HEK293 (cell line): ENCODE results near the gene TRAPPC2.

Experiments used
- CTCF ChIA-PET: fragments of 350-600 bp; formaldehyde crosslinking; extraction: SDS; loops from one replicate; lab custom pipeline; 2021; ENCODE audit warnings: antibody characterized with exemption; lab: Yijun Ruan, JAX
- POLR2A ChIA-PET: fragments of 300-600 bp; formaldehyde crosslinking; extraction: SDS; loops from one replicate; lab custom pipeline; 2020; ENCODE audit warnings: antibody characterized with exemption, inconsistent platforms; lab: Yijun Ruan, JAX
- H3K27ac ChIP-seq: fragments of 200-500 bp; sonication (Bioruptor generic); 2 replicates; pipeline ENCODE4 v1.5.1; 2014; ENCODE audit warnings: low read depth, low read length, control low read depth, inconsistent platforms; ENCODE audit errors: extremely low read depth
- H3K36me3 ChIP-seq, 2 experiments: fragments of 200-500 bp in 1 of 2; sonication (Bioruptor generic) in 1 of 2; 1 replicate in 1 of 2; 2 replicates in 1 of 2; pipeline ENCODE4 v1.5.1; 2014 to 2017; ENCODE audit warnings: inconsistent platforms in 2 of 2, low read length in 2 of 2; ENCODE audit not compliant: control insufficient read depth in 2 of 2, insufficient read depth in 1 of 2
- H3K4me1 ChIP-seq: fragments of 200-500 bp; sonication (Bioruptor generic); 2 replicates; pipeline ENCODE4 v1.5.1; 2014; ENCODE audit warnings: mild to moderate bottlenecking, low read length, inconsistent platforms; ENCODE audit not compliant: control insufficient read depth, insufficient read depth
- H3K4me3 ChIP-seq: 2 replicates; pipeline ENCODE4 v1.5.1; 2011; ENCODE audit warnings: low read depth, mild to moderate bottlenecking, control low read depth, low read length, moderate library complexity
- H3K9me3 ChIP-seq: fragments of 200-500 bp; sonication (Bioruptor generic); 2 replicates; pipeline ENCODE4 v1.5.1; 2014; ENCODE audit warnings: low read depth, low read length, inconsistent platforms; ENCODE audit not compliant: control insufficient read depth, insufficient read depth
- EGR2 ChIP-seq: fragments of 450-650 bp; formaldehyde crosslinking; IDR thresholded peaks from 2 replicates; pipeline ENCODE4 v1.5.1; 2016; ENCODE audit warnings: low read depth, missing biosample characterization, missing genetic modification characterization
- SP7 ChIP-seq: fragments of 450-650 bp; formaldehyde crosslinking; IDR thresholded peaks from 2 replicates; pipeline ENCODE4 v1.5.1; 2016; ENCODE audit warnings: missing biosample characterization, missing genetic modification characterization
- TRIM28 ChIP-seq: IDR thresholded peaks from 2 replicates; pipeline ENCODE4 v1.6.1; 2011; ENCODE audit warnings: low read length, control low read depth, borderline replicate concordance
- WT1 ChIP-seq: fragments of 450-650 bp; formaldehyde crosslinking; IDR thresholded peaks from 2 replicates; pipeline ENCODE4 v1.5.1; 2016; ENCODE audit warnings: missing biosample characterization, missing genetic modification characterization
- ZFHX2 ChIP-seq: fragments of 450-650 bp; formaldehyde crosslinking; conservative IDR thresholded peaks from 2 replicates; pipeline ENCODE4 v1.5.1; 2016; ENCODE audit warnings: missing biosample characterization, missing genetic modification characterization
- ZNF155 ChIP-seq: fragments of 450-650 bp; formaldehyde crosslinking; IDR thresholded peaks from 2 replicates; pipeline ENCODE4 v1.5.1; 2016; ENCODE audit warnings: missing biosample characterization, missing genetic modification characterization
- ZNF223 ChIP-seq: fragments of 450-650 bp; formaldehyde crosslinking; IDR thresholded peaks from 2 replicates; pipeline ENCODE4 v1.5.1; 2016; ENCODE audit warnings: missing biosample characterization, missing genetic modification characterization
- ZNF239 ChIP-seq: fragments of 450-650 bp; formaldehyde crosslinking; IDR thresholded peaks from 2 replicates; pipeline ENCODE4 v1.5.1; 2016; ENCODE audit warnings: missing biosample characterization, missing genetic modification characterization
- ZNF426 ChIP-seq: fragments of 450-650 bp; formaldehyde crosslinking; IDR thresholded peaks from 2 replicates; pipeline ENCODE4 v1.5.1; 2017; ENCODE audit warnings: missing biosample characterization, missing genetic modification characterization, mild to moderate bottlenecking, inconsistent platforms, moderate library complexity
- ZNF530 ChIP-seq: fragments of 450-650 bp; formaldehyde crosslinking; IDR thresholded peaks from 2 replicates; pipeline ENCODE4 v1.5.1; 2016; ENCODE audit warnings: low read depth, missing biosample characterization, missing genetic modification characterization
- ZNF626 ChIP-seq: fragments of 450-650 bp; sonication (Bioruptor Pico); formaldehyde crosslinking; IDR thresholded peaks from 2 replicates; pipeline ENCODE4 v1.5.1; 2018; ENCODE audit warnings: missing biosample characterization, missing genetic modification characterization, inconsistent platforms
- ZNF664 ChIP-seq: fragments of 450-650 bp; formaldehyde crosslinking; IDR thresholded peaks from 2 replicates; pipeline ENCODE4 v1.5.1; 2016; ENCODE audit warnings: missing biosample characterization, missing genetic modification characterization
- ZNF670 ChIP-seq: fragments of 450-650 bp; formaldehyde crosslinking; IDR thresholded peaks from 2 replicates; pipeline ENCODE4 v1.5.1; 2016; ENCODE audit warnings: missing biosample characterization, missing genetic modification characterization, low read depth
- ZSCAN23 ChIP-seq: fragments of 450-650 bp; formaldehyde crosslinking; IDR thresholded peaks from 2 replicates; pipeline ENCODE4 v1.5.1; 2016; ENCODE audit warnings: missing biosample characterization, missing genetic modification characterization
- TF ChIP-seq, protein P1 (sequence below): IDR thresholded peaks from 2 replicates; pipeline ENCODE4 v1.6.1; 2011; ENCODE audit warnings: mild to moderate bottlenecking, low read depth, low read length, borderline replicate concordance
- TF ChIP-seq, protein P2 (sequence below): fragments of 450-650 bp; formaldehyde crosslinking; IDR thresholded peaks from 2 replicates; pipeline ENCODE4 v1.5.1; 2016; ENCODE audit warnings: missing biosample characterization, missing genetic modification characterization, borderline replicate concordance
- TF ChIP-seq, protein P3 (sequence below): fragments of 450-650 bp; formaldehyde crosslinking; IDR thresholded peaks from 2 replicates; pipeline ENCODE4 v1.5.1; 2016; ENCODE audit warnings: missing biosample characterization, missing genetic modification characterization
- TF ChIP-seq, protein P4 (sequence below): fragments of 450-650 bp; formaldehyde crosslinking; IDR thresholded peaks from 2 replicates; pipeline ENCODE4 v1.5.1; 2016; ENCODE audit warnings: missing biosample characterization, missing genetic modification characterization
- TF ChIP-seq, protein P5 (sequence below): fragments of 450-650 bp; formaldehyde crosslinking; IDR thresholded peaks from 2 replicates; pipeline ENCODE4 v1.5.1; 2017; ENCODE audit warnings: missing biosample characterization, missing genetic modification characterization

The TRAPPC2 gene

DNA sequence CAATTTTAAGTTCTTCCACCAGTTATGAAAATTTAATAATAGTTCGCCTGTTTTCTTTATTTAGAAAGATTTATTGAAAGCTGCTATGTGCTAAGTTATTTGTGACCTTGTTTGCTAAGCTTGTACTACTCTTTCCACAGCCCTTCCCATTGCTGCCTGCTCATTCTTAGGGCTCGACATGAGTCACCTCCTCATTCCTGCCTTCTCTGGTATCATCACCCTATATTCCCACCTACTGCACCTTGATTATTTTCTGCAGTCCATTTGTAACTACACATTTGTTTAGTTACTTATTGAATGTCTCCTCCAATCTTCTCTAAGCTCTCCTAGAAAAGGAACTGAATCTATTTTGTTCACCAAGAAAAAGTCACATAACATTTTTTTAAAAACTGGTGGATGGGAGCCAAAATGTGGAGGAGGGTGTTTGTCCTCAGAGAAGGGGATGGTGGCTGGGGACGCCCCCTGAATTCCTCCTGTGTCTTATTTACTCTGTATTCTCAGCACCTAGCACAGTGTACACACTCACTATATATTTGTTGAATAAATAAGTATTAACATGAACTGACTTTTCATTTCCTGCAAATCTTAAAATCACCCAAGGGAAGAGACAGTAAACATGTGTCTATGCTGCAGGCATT, 49.2 kb downstream of the TRAPPC2 start:
- no peaks in the 10 kb centered on the region for H3K9me3 ChIP-seq
- H3K36me3 ChIP-seq: no peaks in the 10 kb centered on the region
- H3K4me3 ChIP-seq: no peak overlapping the region
- no peak overlapping the region for H3K27ac ChIP-seq
- ChIA-PET POLR2A (no interaction called here), CTCF (interaction anchor here (0.8 to 0.9 kb wide), 2 partner anchors 18 to 48 kb away, joined by 3 read pairs; no protein-coding TSS in a partner anchor)
- TF ChIP-seq, protein P1, sequence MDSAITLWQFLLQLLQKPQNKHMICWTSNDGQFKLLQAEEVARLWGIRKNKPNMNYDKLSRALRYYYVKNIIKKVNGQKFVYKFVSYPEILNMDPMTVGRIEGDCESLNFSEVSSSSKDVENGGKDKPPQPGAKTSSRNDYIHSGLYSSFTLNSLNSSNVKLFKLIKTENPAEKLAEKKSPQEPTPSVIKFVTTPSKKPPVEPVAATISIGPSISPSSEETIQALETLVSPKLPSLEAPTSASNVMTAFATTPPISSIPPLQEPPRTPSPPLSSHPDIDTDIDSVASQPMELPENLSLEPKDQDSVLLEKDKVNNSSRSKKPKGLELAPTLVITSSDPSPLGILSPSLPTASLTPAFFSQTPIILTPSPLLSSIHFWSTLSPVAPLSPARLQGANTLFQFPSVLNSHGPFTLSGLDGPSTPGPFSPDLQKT: no peak
- TF ChIP-seq EGR2 (tag by site-specific recombination) (peak; percentile 33), ZFHX2 (tag by site-specific recombination) (peak; percentile 55; the same call in 1 of the 2 replicates), ZNF664 (tag by site-specific recombination) (peak; percentile 63; the same call in 1 of the 2 replicates)
- peaks cover 13% of the 10 kb centered on the region for H3K4me1 ChIP-seq

DNA sequence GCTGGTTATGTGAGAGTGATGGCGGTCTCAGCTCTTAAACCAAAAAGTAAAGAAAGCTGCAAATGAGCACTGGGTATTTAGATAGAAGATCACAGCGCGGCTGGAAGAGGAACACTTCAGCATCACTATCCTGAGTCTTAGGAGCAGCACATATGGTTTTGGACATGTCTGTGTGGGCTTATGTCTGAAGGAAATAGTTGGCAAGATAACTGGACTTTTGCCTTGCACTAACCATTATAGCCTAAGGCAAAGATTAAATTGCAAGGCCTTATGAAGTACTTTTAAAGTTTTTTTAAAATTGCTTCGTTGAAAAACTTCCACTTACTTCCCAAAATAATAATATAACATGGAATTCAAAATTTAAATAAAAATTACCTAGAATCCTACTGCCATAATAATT, 50.1 kb downstream of the TRAPPC2 start:
- POLR2A ChIA-PET: no interaction called here

More for the DNA sequence above, 50.1 kb downstream of the TRAPPC2 start:
- Histone ChIP-seq H3K27ac (no peak overlapping the region), H3K36me3 (no peaks in the 10 kb centered on the region), H3K9me3 (no peaks in the 10 kb centered on the region), H3K4me3 (no peak overlapping the region), H3K4me1 (peaks cover 13% of the 10 kb centered on the region)
- CTCF ChIA-PET: interaction anchor here (0.8 to 1.3 kb wide), 2 partner anchors 13 to 49 kb away, joined by 3 to 5 read pairs; no protein-coding TSS in a partner anchor
- TF ChIP-seq WT1 (tag by site-specific recombination) (no peak), ZSCAN23 (tag by site-specific recombination) (no peak), ZNF670 (tag by site-specific recombination) (no peak), ZNF239 (no peak), ZNF626 (no peak), ZNF426 (tag by site-specific recombination) (no peak), TRIM28 (no peak), SP7 (no peak), ZNF530 (tag by site-specific recombination) (no peak), ZNF155 (no peak), ZNF223 (no peak)
- TF ChIP-seq, protein P2, sequence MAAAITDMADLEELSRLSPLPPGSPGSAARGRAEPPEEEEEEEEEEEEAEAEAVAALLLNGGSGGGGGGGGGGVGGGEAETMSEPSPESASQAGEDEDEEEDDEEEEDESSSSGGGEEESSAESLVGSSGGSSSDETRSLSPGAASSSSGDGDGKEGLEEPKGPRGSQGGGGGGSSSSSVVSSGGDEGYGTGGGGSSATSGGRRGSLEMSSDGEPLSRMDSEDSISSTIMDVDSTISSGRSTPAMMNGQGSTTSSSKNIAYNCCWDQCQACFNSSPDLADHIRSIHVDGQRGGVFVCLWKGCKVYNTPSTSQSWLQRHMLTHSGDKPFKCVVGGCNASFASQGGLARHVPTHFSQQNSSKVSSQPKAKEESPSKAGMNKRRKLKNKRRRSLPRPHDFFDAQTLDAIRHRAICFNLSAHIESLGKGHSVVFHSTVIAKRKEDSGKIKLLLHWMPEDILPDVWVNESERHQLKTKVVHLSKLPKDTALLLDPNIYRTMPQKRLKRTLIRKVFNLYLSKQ: no peak
- TF ChIP-seq, protein P3, sequence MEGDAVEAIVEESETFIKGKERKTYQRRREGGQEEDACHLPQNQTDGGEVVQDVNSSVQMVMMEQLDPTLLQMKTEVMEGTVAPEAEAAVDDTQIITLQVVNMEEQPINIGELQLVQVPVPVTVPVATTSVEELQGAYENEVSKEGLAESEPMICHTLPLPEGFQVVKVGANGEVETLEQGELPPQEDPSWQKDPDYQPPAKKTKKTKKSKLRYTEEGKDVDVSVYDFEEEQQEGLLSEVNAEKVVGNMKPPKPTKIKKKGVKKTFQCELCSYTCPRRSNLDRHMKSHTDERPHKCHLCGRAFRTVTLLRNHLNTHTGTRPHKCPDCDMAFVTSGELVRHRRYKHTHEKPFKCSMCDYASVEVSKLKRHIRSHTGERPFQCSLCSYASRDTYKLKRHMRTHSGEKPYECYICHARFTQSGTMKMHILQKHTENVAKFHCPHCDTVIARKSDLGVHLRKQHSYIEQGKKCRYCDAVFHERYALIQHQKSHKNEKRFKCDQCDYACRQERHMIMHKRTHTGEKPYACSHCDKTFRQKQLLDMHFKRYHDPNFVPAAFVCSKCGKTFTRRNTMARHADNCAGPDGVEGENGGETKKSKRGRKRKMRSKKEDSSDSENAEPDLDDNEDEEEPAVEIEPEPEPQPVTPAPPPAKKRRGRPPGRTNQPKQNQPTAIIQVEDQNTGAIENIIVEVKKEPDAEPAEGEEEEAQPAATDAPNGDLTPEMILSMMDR (tag by site-specific recombination): no peak
- TF ChIP-seq, protein P4, sequence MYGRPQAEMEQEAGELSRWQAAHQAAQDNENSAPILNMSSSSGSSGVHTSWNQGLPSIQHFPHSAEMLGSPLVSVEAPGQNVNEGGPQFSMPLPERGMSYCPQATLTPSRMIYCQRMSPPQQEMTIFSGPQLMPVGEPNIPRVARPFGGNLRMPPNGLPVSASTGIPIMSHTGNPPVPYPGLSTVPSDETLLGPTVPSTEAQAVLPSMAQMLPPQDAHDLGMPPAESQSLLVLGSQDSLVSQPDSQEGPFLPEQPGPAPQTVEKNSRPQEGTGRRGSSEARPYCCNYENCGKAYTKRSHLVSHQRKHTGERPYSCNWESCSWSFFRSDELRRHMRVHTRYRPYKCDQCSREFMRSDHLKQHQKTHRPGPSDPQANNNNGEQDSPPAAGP (tag by site-specific recombination): no peak
- TF ChIP-seq, protein P5, sequence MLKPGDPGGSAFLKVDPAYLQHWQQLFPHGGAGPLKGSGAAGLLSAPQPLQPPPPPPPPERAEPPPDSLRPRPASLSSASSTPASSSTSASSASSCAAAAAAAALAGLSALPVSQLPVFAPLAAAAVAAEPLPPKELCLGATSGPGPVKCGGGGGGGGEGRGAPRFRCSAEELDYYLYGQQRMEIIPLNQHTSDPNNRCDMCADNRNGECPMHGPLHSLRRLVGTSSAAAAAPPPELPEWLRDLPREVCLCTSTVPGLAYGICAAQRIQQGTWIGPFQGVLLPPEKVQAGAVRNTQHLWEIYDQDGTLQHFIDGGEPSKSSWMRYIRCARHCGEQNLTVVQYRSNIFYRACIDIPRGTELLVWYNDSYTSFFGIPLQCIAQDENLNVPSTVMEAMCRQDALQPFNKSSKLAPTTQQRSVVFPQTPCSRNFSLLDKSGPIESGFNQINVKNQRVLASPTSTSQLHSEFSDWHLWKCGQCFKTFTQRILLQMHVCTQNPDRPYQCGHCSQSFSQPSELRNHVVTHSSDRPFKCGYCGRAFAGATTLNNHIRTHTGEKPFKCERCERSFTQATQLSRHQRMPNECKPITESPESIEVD (tag by site-specific recombination): no peak
